Mesenchymal stem cell (in vitro differentiated cells and primary cell): ENCODE data around the gene COL8A2.

ENCODE experiments used
- DNase-seq: peaks from one replicate; pipeline ENCODE4 v3.0.0-alpha.2; 2013
- H2AFZ ChIP-seq: one replicate; pipeline ENCODE4 v1.6.1; 2013; ENCODE audit warnings: low read depth, mild to moderate bottlenecking, control low read depth, inconsistent platforms, low read length, moderate library complexity
- H2AK5ac ChIP-seq: 2 replicates; pipeline ENCODE4 v1.6.1; 2013; ENCODE audit warnings: low read length, moderate library complexity, mild to moderate bottlenecking, inconsistent platforms; ENCODE audit not compliant: severe bottlenecking
- H2BK120ac ChIP-seq: one replicate; pipeline ENCODE4 v1.6.1; 2013; ENCODE audit warnings: low read depth, mild to moderate bottlenecking, inconsistent platforms, low read length, moderate library complexity
- H2BK12ac ChIP-seq, 2 experiments: one replicate each; pipeline ENCODE4 v1.6.1; 2013; ENCODE audit warnings: inconsistent platforms in 2 of 2, low read length in 2 of 2, mild to moderate bottlenecking in 2 of 2, moderate library complexity in 2 of 2, control low read depth in 1 of 2
- H2BK15ac ChIP-seq: one replicate; pipeline ENCODE4 v1.6.1; 2013; ENCODE audit warnings: mild to moderate bottlenecking, low read depth, inconsistent platforms; ENCODE audit not compliant: poor library complexity, severe bottlenecking
- H2BK5ac ChIP-seq: 2 replicates; pipeline ENCODE4 v1.6.1; 2013; ENCODE audit warnings: low read depth, mild to moderate bottlenecking, low read length, control low read depth, inconsistent platforms; ENCODE audit not compliant: poor library complexity, severe bottlenecking
- H3K14ac ChIP-seq, 2 experiments: one replicate each; pipeline ENCODE4 v1.6.1; 2013; ENCODE audit warnings: inconsistent platforms in 2 of 2, low read length in 2 of 2, control low read depth in 1 of 2, mild to moderate bottlenecking in 1 of 2, moderate library complexity in 1 of 2
- H3K18ac ChIP-seq, 2 experiments: one replicate each; pipeline ENCODE4 v1.6.1; 2013; ENCODE audit warnings: inconsistent platforms in 2 of 2, low read length in 2 of 2, control low read depth in 1 of 2, low read depth in 1 of 2, mild to moderate bottlenecking in 1 of 2
- H3K23ac ChIP-seq, 2 experiments: one replicate each; pipeline ENCODE4 v1.6.1; 2013; ENCODE audit warnings: inconsistent platforms in 2 of 2, low read length in 2 of 2, mild to moderate bottlenecking in 2 of 2, moderate library complexity in 2 of 2, control low read depth in 1 of 2
- H3K27ac ChIP-seq: 2 replicates; pipeline ENCODE4 v1.5.1; 2013; ENCODE audit warnings: mild to moderate bottlenecking, moderate library complexity, low read length, control low read depth, inconsistent platforms; ENCODE audit not compliant: poor library complexity, severe bottlenecking
- H3K27me3 ChIP-seq, 2 experiments: 2 replicates each; pipeline versions ENCODE4 v1.6.1 to v1.7.0; 2013; ENCODE audit warnings: low read length in 2 of 2, mild to moderate bottlenecking in 2 of 2, moderate library complexity in 2 of 2, control low read depth in 1 of 2, inconsistent platforms in 1 of 2; ENCODE audit not compliant: control insufficient read depth in 1 of 2, insufficient read depth in 1 of 2
- H3K36me3 ChIP-seq, 2 experiments: 2 replicates each; pipeline versions ENCODE4 v1.6.1 to v1.7.0; 2013; ENCODE audit warnings: low read length in 2 of 2, control low read depth in 1 of 2, inconsistent platforms in 1 of 2, low read depth in 1 of 2, mild to moderate bottlenecking in 1 of 2; ENCODE audit not compliant: insufficient read depth in 2 of 2, control insufficient read depth in 1 of 2
- H3K4ac ChIP-seq, 2 experiments: one replicate each; pipeline ENCODE4 v1.6.1; 2013; ENCODE audit warnings: inconsistent platforms in 2 of 2, low read length in 2 of 2, mild to moderate bottlenecking in 2 of 2, moderate library complexity in 2 of 2, control low read depth in 1 of 2, low read depth in 1 of 2
- H3K4me1 ChIP-seq: 2 replicates; pipeline ENCODE4 v1.6.1; 2013; ENCODE audit warnings: low read depth, low read length, control low read depth; ENCODE audit not compliant: control insufficient read depth, insufficient read depth
- H3K4me2 ChIP-seq: 2 replicates; pipeline ENCODE4 v1.6.1; 2013; ENCODE audit warnings: low read length, mild to moderate bottlenecking, inconsistent platforms; ENCODE audit not compliant: poor library complexity, severe bottlenecking
- H3K4me3 ChIP-seq, 2 experiments: 2 replicates each; pipeline versions ENCODE4 v1.5.1 to v1.7.0; 2013; ENCODE audit warnings: low read length in 2 of 2, mild to moderate bottlenecking in 2 of 2, control low read depth in 1 of 2, low read depth in 1 of 2; ENCODE audit not compliant: insufficient read depth in 1 of 2
- H3K79me1 ChIP-seq: replicated peaks from 2 replicates; pipeline ENCODE4 v1.6.1; 2013; ENCODE audit warnings: mild to moderate bottlenecking, control low read depth, low read length, inconsistent platforms; ENCODE audit not compliant: poor library complexity, severe bottlenecking
- H3K9ac ChIP-seq: 2 replicates; pipeline ENCODE4 v1.7.0; 2013; ENCODE audit warnings: mild to moderate bottlenecking, low read length, moderate library complexity
- H3K9me3 ChIP-seq: 2 replicates; pipeline ENCODE4 v1.7.0; 2013; ENCODE audit warnings: mild to moderate bottlenecking, low read length; ENCODE audit not compliant: control insufficient read depth
- H4K8ac ChIP-seq: one replicate; pipeline ENCODE4 v1.6.1; 2013; ENCODE audit warnings: inconsistent platforms, mild to moderate bottlenecking, low read length, moderate library complexity
- H4K91ac ChIP-seq: one replicate; pipeline ENCODE4 v1.6.1; 2013; ENCODE audit warnings: mild to moderate bottlenecking, low read length, inconsistent platforms
- WGBS: methylation state at CpG from one replicate; pipeline ENCODE4 v1.1.7; 2013; ENCODE audit warnings: mixed read lengths; 5-methylcytosine and 5-hydroxymethylcytosine counted together

COL8A2 gene

GRCh38 chr1:36093226-36093625 lies 31.8 kb downstream of the COL8A2 start:
- H3K18ac ChIP-seq = no peak overlapping the region
- H2BK5ac ChIP-seq = no peak overlapping the region
- no peak overlapping the region for H2BK15ac ChIP-seq
- no peak for DNase-seq
- 96% methylated on average over 7 of the region's 7 CpGs for WGBS
- no peak overlapping the region for H2AFZ ChIP-seq
- H3K4me3 ChIP-seq = no peak overlapping the region
- H3K14ac ChIP-seq = no peak overlapping the region
- H2BK120ac ChIP-seq = no peak overlapping the region
- no peak overlapping the region for H3K27ac ChIP-seq
- H3K4ac ChIP-seq = no peak overlapping the region
- H3K4me2 ChIP-seq = no peak overlapping the region
- no peak overlapping the region for H2AK5ac ChIP-seq
- peaks cover 28% of the 10 kb centered on the region for H3K79me1 ChIP-seq
- no peaks in the 10 kb centered on the region for H3K9me3 ChIP-seq
- no peak overlapping the region for H4K91ac ChIP-seq
- peaks cover 54 to 71% of the 10 kb centered on the region in 2 experiments for H3K36me3 ChIP-seq
- H3K4me1 ChIP-seq = peaks cover 27% of the 10 kb centered on the region
- H4K8ac ChIP-seq = no peak overlapping the region
- H2BK12ac ChIP-seq = no peak overlapping the region
- H3K23ac ChIP-seq = no peak overlapping the region
- H3K27me3 ChIP-seq = no peaks in the 10 kb centered on the region
- H3K9ac ChIP-seq = peak overlapping the region; percentile 42

- Histone ChIP-seq H3K4ac (no peak overlapping the region), H2BK120ac (no peak overlapping the region), H2AFZ (no peak overlapping the region), H3K9me3 (no peaks in the 10 kb centered on the region), H2BK12ac (no peak overlapping the region), H3K14ac (no peak overlapping the region), H3K18ac (no peak overlapping the region), H3K4me3 (no peak overlapping the region), H2BK5ac (no peak overlapping the region), H3K4me2 (no peak overlapping the region), H3K79me1 (peaks cover 28% of the 10 kb centered on the region), H2AK5ac (no peak overlapping the region), H4K91ac (no peak overlapping the region), H3K4me1 (peaks cover 29% of the 10 kb centered on the region), H3K27me3 (no peaks in the 10 kb centered on the region), H3K27ac (no peak overlapping the region), H4K8ac (no peak overlapping the region), H3K23ac (no peak overlapping the region), H3K9ac (no peak overlapping the region), H2BK15ac (no peak overlapping the region), H3K36me3 (peaks cover 54 to 66% of the 10 kb centered on the region in 2 experiments)
- DNase-seq = no peak
- 97% methylated on average over 9 of the region's 9 CpGs for WGBS
Measured at GRCh38 chr1:36092798-36093185, 32.2 kb downstream of the COL8A2 start.

GRCh38 chr1:36092166-36092797 lies 32.7 kb downstream of the COL8A2 start:
- Histone ChIP-seq H2BK15ac (no peak overlapping the region), H3K4me2 (no peak overlapping the region), H3K23ac (no peak overlapping the region), H3K4me1 (peaks cover 30% of the 10 kb centered on the region), H3K36me3 (peaks cover 54 to 61% of the 10 kb centered on the region in 2 experiments), H3K9me3 (no peaks in the 10 kb centered on the region), H3K4me3 (no peak overlapping the region), H2BK12ac (no peak overlapping the region), H3K27me3 (no peaks in the 10 kb centered on the region), H3K4ac (no peak overlapping the region), H3K18ac (no peak overlapping the region), H2BK5ac (no peak overlapping the region), H2AFZ (no peak overlapping the region), H3K79me1 (peaks cover 28% of the 10 kb centered on the region), H3K27ac (no peak overlapping the region), H2AK5ac (no peak overlapping the region), H4K8ac (no peak overlapping the region), H4K91ac (no peak overlapping the region), H2BK120ac (no peak overlapping the region), H3K14ac (no peak overlapping the region), H3K9ac (no peak overlapping the region)
- no peak for DNase-seq
- 96% methylated on average over 17 of the region's 17 CpGs for WGBS

GRCh38 chr1:36091698-36092097 lies 33.3 kb downstream of the COL8A2 start:
- peaks cover 35% of the 10 kb centered on the region for H3K4me1 ChIP-seq
- H4K8ac ChIP-seq = no peak overlapping the region
- WGBS = 96% methylated on average over 13 of the region's 13 CpGs
- H3K9me3 ChIP-seq = no peaks in the 10 kb centered on the region
- no peak overlapping the region for H2AK5ac ChIP-seq
- peaks cover 28% of the 10 kb centered on the region for H3K79me1 ChIP-seq
- no peak overlapping the region for H2BK12ac ChIP-seq
- no peak overlapping the region for H3K23ac ChIP-seq
- no peak for DNase-seq
- no peak overlapping the region for H3K9ac ChIP-seq
- no peak overlapping the region for H2BK120ac ChIP-seq
- no peak overlapping the region for H3K4me3 ChIP-seq
- H3K27me3 ChIP-seq = no peaks in the 10 kb centered on the region
- no peak overlapping the region for H3K18ac ChIP-seq
- H3K27ac ChIP-seq = no peak overlapping the region
- H3K4ac ChIP-seq = no peak overlapping the region
- H3K4me2 ChIP-seq = no peak overlapping the region
- peaks cover 54 to 55% of the 10 kb centered on the region in 2 experiments for H3K36me3 ChIP-seq
- H2BK5ac ChIP-seq = no peak overlapping the region
- no peak overlapping the region for H2AFZ ChIP-seq
- H3K14ac ChIP-seq = no peak overlapping the region
- no peak overlapping the region for H4K91ac ChIP-seq
- no peak overlapping the region for H2BK15ac ChIP-seq
